Activated naive CD4-positive, alpha-beta T cell treated with anti-CD3 and anti-CD28 coated beads, Interleukin-2, amount 50 U/mL, for 24 hours (primary cell): ENCODE measurements around the gene CEP164.

ENCODE experiments used
- H3K27ac Mint-ChIP-seq: one replicate; pipeline ENCODE4 v1.8.0; 2021; ENCODE audit warnings: mild to moderate bottlenecking, mixed read lengths
- H3K27me3 Mint-ChIP-seq: one replicate; pipeline ENCODE4 v1.8.0; 2021; ENCODE audit warnings: mixed read lengths
- H3K36me3 Mint-ChIP-seq: one replicate; pipeline ENCODE4 v1.8.0; 2021; ENCODE audit warnings: mixed read lengths
- H3K4me1 Mint-ChIP-seq: one replicate; pipeline ENCODE4 v1.8.0; 2021; ENCODE audit warnings: mixed read lengths
- H3K4me3 Mint-ChIP-seq: one replicate; pipeline ENCODE4 v1.8.0; 2021; ENCODE audit warnings: mild to moderate bottlenecking, mixed read lengths
- H3K9me3 Mint-ChIP-seq: one replicate; pipeline ENCODE4 v1.8.0; 2021; ENCODE audit warnings: mixed read lengths

The CEP164 gene

DNA sequence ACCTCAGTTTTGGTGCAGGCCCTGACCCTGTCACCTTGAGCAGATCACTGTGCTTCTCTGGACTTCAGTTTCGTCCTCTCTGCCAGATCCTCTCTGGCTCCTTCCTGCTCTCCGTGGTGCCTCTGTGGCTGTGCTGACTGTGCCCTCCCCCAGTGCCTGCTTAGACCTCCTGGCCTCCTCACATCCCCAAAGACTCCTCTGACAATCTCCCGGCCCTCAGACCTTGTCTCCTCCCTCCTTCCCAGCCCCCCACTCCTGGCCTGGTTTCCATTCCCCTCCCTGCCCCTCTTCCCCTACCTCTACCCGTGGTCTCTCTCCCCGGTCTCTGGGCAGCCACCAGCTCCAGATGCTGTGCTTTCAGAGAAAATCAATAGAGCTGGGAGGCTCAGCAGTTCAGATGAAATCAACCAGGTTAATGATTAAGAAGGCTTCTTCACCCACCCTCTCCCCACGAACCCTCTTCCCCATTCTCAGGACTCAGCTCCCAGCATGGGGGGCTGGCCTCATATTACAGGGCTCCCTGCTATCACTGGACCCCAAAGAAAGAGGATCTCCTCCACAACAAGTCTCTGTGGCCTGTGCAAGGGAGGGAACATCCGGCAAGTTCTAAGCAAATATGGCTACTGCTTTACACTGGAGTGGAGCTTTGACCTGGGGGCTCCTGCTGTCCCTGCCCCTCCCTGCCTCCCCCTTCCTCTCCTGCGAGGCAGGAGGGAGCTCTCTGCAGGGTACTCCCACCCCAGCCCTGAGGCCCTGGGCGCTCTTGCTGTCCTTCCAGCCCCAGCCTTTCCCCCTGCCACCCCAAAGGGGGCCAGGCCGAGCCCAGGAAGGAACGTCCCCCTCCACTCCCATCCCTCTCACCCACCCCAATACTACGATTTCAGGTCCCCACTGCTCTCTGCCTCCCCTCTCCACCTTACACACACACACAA lies 28.0 kb upstream of the CEP164 start:
- no peaks in the 10 kb centered on the region for H3K9me3 Mint-ChIP-seq
- no peaks in the 10 kb centered on the region for H3K4me1 Mint-ChIP-seq
- no peaks in the 10 kb centered on the region for H3K36me3 Mint-ChIP-seq
- H3K27ac Mint-ChIP-seq: no peak overlapping the region
- no peaks in the 10 kb centered on the region for H3K27me3 Mint-ChIP-seq
- no peak overlapping the region for H3K4me3 Mint-ChIP-seq

DNA sequence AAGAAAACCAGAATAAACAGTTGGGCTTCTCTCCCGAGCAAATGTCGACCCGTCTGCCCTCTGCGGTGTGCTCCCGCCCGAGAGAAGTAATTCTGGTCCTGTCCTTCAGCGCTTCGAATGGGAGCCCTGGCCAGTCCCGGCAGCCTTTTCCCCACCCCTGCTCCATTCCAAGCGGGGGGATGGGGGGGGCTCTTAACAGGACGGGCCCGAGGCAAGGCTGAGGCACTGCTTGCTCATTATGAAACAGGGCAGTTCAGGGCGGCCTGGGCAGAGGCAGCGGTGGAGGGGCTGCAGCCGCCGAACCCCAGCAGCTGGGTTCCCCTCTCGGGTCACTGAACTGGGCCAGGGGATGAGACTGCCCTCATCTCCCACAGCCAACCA lies 27.4 kb upstream of the CEP164 start:
- Mint-ChIP-seq H3K9me3 (no peaks in the 10 kb centered on the region), H3K27ac (no peak overlapping the region), H3K36me3 (no peaks in the 10 kb centered on the region), H3K27me3 (no peaks in the 10 kb centered on the region), H3K4me1 (no peaks in the 10 kb centered on the region), H3K4me3 (no peak overlapping the region)

DNA sequence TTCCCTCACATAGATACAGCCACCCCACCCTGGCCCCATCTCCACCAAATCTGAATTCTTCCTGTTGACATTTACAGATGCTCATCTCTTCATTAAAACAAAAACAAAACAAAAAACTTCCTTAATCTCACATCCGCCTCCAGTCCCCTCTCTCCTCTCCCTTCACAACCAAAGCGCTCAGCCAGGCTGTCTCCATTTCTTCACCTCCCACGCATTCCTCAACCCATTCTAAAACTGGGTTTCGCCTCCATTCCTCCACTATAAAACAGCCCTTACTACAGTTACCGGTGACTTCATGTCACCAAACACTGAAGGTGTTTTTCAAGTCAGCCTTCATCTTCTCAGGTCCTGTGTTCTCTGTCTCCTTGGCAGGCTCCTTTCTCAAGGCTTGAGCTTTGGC lies 26.9 kb upstream of the CEP164 start:
- Mint-ChIP-seq H3K27me3 (no peaks in the 10 kb centered on the region), H3K4me3 (no peak overlapping the region), H3K4me1 (no peaks in the 10 kb centered on the region), H3K27ac (peak overlapping the region; percentile 48), H3K36me3 (no peaks in the 10 kb centered on the region), H3K9me3 (no peaks in the 10 kb centered on the region)

DNA sequence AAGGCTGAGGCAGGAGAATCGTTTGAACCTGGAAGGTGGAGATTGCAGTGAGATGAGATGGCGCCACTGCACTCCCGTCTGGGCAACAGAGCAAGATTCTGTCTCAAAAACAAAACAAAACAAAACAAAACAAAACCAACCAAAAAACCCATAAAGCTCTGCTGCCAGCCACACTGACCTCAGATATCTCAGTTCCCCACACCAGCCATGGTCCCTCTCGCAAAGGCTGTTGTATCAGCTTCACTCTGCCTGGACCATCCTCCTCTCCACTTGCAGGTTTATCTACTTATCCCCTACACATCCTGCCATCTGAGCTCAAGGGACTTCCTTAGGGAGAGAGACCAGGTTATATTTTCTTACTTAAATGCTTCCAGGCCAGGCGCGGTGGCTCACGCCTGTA lies 25.4 kb upstream of the CEP164 start:
- no peak overlapping the region for H3K27ac Mint-ChIP-seq
- H3K4me3 Mint-ChIP-seq: no peak overlapping the region
- no peaks in the 10 kb centered on the region for H3K9me3 Mint-ChIP-seq
- H3K36me3 Mint-ChIP-seq: no peaks in the 10 kb centered on the region
- no peaks in the 10 kb centered on the region for H3K27me3 Mint-ChIP-seq
- H3K4me1 Mint-ChIP-seq: no peaks in the 10 kb centered on the region

DNA sequence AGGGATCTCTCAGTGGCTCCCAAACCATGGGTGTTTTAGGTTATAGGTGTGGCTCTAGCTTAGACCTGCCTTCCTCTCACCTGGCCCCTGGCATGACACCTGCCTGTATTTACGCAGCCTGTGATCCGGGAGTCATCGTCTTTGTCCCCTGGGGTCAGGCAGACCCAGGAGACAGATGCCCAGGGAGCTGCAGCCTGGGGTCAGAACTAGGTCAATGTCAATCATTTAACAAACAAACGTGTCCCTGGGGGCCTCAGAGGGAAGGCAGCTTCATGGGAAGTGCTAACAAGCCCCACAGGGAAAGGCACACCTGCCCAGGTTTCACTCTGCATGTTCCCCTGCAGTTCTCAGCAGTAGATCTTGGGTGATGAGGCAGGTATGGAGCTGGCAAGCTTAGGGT lies 24.6 kb upstream of the CEP164 start:
- Mint-ChIP-seq H3K27me3 (no peaks in the 10 kb centered on the region), H3K27ac (no peak overlapping the region), H3K36me3 (no peaks in the 10 kb centered on the region), H3K9me3 (no peaks in the 10 kb centered on the region), H3K4me1 (no peaks in the 10 kb centered on the region), H3K4me3 (no peak overlapping the region)

DNA sequence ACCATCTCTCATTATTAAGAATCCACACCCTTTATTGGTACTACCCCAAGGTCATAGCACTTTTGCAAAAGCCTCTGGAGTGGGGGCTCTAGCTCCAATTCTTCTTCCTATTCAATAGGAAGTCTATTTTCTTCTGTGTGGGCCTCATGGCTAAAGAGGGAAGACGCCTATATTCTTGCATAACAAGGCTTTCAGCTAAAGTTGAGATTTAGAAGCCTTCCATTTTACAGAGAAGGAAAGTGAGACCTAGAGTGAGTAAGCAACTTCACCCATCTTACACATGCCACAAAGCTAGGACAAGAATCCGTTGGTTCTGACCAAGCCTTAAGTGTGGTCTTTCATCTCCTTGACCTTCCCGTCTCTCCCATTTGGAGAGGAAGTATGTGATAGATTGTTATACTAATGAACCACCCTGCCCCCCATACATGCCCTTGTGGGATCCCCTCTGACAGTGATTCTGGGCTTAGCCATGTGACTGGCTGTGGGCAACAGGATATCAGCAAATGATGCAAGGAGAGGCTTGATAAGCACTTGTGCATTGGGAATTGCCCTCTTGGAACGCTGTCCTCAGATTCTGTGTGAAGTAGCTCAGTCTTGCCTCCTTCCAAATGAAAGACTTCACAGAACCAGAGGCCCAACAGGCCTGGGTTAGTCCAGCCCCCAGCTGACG lies 23.9 kb upstream of the CEP164 start:
- H3K4me3 Mint-ChIP-seq: no peak overlapping the region
- no peak overlapping the region for H3K27ac Mint-ChIP-seq
- H3K27me3 Mint-ChIP-seq: no peaks in the 10 kb centered on the region
- H3K9me3 Mint-ChIP-seq: no peaks in the 10 kb centered on the region
- H3K36me3 Mint-ChIP-seq: no peaks in the 10 kb centered on the region
- H3K4me1 Mint-ChIP-seq: no peaks in the 10 kb centered on the region

DNA sequence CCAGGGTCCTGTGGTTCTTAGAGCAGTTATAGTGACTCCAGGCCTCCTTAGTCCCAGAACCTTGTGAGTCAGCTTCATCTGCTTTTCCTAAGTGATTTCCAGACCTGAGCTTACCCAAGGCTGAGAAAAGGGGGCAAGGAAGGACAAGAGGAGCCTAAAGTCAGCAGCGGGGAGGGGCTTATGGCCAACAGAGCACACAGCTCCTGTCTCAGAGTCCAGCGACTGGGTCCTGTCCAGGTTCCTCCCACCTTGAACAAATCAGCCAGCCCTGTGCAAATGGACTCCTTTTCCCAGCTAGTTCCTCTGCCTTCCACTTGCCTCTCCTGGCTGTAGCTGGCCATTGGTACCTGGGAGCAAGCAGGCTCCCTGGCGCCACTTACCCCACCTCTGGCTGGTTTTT lies 22.5 kb upstream of the CEP164 start:
- no peaks in the 10 kb centered on the region for H3K4me1 Mint-ChIP-seq
- no peaks in the 10 kb centered on the region for H3K9me3 Mint-ChIP-seq
- no peaks in the 10 kb centered on the region for H3K36me3 Mint-ChIP-seq
- peaks cover 3% of the 10 kb centered on the region for H3K27me3 Mint-ChIP-seq
- H3K27ac Mint-ChIP-seq: no peak overlapping the region
- H3K4me3 Mint-ChIP-seq: no peak overlapping the region

DNA sequence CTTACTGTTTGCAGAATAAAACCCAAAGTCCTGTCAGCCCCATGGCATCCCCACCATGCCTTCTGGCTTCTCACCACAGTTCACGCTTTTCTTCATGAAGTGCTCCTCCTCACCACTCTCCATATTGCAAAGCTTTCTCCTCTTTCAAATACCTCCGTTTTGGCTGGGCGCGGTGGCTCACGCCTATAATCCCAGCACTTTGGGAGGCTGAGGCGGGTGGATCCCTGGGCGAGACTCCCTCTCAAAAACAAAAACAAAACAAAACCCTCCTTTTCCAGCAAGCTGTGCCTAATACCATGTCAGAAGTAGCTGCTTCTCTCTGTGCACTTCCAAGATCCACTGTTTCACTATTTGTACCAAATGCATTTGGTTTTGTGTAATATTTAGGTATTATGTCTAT lies 18.3 kb upstream of the CEP164 start:
- no peaks in the 10 kb centered on the region for H3K4me1 Mint-ChIP-seq
- no peaks in the 10 kb centered on the region for H3K9me3 Mint-ChIP-seq
- no peaks in the 10 kb centered on the region for H3K36me3 Mint-ChIP-seq
- no peak overlapping the region for H3K27ac Mint-ChIP-seq
- H3K27me3 Mint-ChIP-seq: peaks cover 11% of the 10 kb centered on the region
- no peak overlapping the region for H3K4me3 Mint-ChIP-seq

DNA sequence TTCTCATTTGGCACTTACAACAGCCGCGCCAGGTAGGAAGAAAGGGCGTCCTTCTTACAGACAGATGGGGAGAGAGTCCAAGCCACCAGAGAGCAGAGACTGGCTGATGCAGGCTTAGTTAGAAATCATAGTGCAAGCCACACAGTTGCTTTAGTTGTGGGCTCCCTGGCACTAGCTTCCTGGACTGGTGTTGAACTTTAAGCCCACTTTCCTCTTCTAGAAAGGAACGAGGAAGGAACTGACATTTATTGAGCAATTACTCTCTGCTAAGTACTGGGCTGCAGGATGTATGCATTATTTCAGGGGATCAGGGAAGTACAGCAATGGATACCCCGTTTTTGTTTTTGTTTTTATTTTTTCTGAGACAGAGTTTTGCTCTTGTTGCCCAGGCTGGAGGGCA lies 14.6 kb upstream of the CEP164 start:
- no peak overlapping the region for H3K27ac Mint-ChIP-seq
- peaks cover 30% of the 10 kb centered on the region for H3K27me3 Mint-ChIP-seq
- H3K4me3 Mint-ChIP-seq: no peak overlapping the region
- no peaks in the 10 kb centered on the region for H3K9me3 Mint-ChIP-seq
- no peaks in the 10 kb centered on the region for H3K36me3 Mint-ChIP-seq
- H3K4me1 Mint-ChIP-seq: peaks cover 11% of the 10 kb centered on the region

DNA sequence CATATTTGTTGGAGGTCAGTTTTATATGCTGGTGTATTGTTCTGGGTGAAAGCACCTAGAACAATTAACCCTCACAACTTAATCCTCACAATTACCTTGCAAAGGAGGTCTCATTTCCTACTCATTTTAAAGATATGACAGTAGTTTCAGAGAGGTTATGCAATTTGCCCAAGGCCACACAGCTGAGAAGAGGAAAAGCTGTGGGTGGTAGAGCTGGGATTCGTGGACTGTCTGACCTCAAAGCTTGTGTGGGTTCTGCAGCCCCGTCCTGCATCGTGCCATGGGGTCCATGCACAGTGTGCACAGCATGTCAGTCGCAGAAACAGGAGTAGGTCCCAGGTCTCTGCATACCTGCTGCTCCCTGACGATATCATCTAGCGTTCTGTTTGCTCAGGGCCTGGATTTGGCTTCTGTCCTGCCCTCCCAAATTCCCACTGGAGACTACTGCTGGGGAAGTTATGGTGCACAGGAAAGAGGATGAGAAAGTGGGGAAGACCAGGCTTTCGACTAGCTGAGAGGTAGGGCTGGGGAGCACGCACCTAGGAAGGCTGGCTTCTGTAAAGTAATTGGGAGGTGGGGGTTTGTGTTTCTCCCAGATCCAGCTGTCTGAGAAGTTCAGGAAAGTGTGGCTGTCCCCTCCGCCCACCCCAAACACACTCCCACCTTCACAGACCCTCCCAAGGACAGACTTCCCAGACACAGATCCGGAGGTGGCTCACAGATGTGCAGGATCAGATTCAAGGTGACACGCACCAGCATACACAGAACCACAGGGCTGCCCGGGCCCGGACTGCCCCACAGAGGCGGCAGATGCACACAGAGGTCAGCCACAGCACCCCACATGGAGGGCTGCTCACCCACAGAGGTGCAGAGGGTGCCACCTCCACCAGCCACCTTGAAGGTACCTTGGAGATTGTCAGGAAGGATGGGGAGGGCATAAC lies 13.6 kb upstream of the CEP164 start:
- Mint-ChIP-seq H3K9me3 (no peaks in the 10 kb centered on the region), H3K36me3 (no peaks in the 10 kb centered on the region), H3K4me1 (peaks cover 11% of the 10 kb centered on the region), H3K4me3 (peak overlapping the region; percentile 30), H3K27ac (no peak overlapping the region), H3K27me3 (peaks cover 30% of the 10 kb centered on the region)

DNA sequence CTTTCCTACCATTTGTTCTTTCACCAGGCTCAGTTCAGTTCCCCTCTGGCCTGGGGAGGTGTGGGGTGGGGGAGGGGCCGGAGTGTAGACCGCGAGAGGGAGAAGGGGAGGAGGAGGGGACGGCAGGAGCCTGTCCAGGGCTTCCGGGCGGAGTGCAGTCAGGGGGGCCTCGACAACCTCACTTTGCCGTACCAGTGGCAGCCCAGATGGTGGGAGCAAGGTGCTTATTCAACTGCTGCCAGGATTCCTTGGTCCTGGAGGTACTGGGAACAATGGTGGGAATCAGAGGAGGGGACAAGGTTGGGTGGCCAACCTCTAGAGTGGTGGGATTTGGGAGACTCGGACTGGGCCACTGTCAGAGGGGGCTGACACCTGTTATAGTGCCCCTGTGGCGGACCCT lies 12.8 kb upstream of the CEP164 start:
- H3K9me3 Mint-ChIP-seq: no peaks in the 10 kb centered on the region
- H3K27me3 Mint-ChIP-seq: peaks cover 27% of the 10 kb centered on the region
- peaks cover 11% of the 10 kb centered on the region for H3K4me1 Mint-ChIP-seq
- no peak overlapping the region for H3K27ac Mint-ChIP-seq
- H3K36me3 Mint-ChIP-seq: no peaks in the 10 kb centered on the region
- peak overlapping the region; percentile 68 for H3K4me3 Mint-ChIP-seq

DNA sequence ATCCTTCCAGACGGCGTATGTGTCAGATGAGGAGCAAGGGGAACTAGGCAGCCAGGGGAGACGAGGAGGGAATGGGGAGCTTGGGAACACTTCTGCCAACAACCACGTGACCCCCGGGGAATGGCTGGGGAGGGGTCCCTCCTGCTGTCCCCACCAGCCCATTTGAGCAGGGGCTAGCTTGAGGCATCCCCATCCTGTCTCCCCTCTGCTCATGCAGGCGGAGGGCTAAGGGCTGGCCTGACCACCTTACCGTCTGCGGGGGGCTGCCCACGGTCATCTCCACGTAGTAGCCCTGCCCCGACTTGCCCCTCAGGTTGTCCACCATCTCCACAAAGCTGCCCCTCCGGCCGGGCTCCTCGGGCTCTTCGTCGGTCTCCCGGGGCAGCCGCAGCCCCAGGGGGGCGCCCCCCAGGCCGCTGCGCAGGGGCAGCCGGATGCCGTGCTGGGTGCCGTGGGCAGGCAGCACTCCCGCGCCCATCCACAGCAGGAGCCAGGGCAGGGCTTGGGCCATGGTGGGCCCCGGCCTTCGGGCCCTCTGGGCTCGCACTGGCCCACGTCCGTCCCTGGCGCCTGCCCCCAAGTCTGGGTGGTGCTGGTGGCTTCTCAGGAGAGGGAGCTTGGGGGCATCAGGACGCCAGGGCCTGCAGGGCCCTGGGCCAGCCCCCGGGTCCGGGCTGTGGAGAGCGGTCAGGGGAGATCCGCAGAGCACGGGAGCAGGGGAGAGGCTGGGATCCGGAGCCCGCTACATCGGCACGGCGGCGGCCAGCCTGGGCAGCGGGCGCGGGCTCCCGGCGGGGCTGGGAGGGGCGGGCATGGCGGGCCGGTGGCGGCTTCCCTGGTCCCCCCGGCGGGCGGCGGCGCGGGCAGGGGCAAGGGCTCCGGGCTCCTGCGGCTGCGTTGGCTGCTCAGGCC lies 12.1 kb upstream of the CEP164 start:
- no peaks in the 10 kb centered on the region for H3K36me3 Mint-ChIP-seq
- H3K4me3 Mint-ChIP-seq: peak overlapping the region; percentile 69
- H3K27ac Mint-ChIP-seq: no peak overlapping the region
- H3K9me3 Mint-ChIP-seq: no peaks in the 10 kb centered on the region
- peaks cover 11% of the 10 kb centered on the region for H3K4me1 Mint-ChIP-seq
- peaks cover 27% of the 10 kb centered on the region for H3K27me3 Mint-ChIP-seq

DNA sequence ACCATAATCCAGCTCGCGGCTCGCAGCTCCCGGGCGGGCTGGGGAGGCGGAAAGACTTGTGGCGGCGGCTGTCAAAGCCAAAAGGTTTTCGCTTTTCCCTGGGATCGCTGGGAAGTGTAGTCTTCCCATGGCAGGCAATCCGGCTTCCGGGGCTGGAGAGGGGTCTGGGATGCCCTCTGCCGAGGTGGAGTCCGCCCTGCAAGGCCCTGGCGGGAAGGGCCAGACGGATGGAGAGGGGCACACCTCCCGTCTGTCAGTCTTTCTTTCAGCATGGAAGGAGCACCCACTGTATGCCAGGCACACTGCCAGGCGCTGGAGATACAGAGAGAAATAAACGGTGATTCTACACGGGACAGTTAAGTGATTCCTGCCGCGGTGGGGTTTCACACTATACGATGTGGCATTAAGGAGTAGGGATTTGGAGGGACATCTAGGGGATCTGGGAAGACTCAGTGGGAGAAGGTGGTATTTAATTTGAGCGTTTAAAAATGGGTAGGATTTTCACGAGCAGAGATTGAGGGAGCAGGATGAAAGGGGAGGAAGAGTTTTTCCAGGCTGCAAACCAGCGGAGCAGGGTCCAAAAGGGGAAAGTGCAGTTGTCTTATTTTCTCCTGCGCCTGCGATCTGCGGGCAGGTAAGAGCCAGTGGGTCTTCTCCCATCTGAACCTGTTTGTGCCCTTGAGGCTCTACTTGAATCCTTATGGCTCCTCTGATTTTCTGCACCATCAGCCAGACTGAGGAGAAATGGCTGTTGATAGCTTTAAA lies 11.3 kb upstream of the CEP164 start, which contains the start of gene BACE1:
Gene BACE1, minus strand, starts transcription at position 60 of the 765 bp plus-strand sequence. CDS start 461 bp downstream, outside the sequence.
- Mint-ChIP-seq H3K4me3 (peak within 1 kb of the TSS; percentile 69), H3K36me3 (no peaks in the 10 kb centered on the region), H3K27me3 (peaks cover 27% of the 10 kb centered on the region), H3K4me1 (peaks cover 11% of the 10 kb centered on the region), H3K27ac (no peak within 1 kb of the TSS), H3K9me3 (no peaks in the 10 kb centered on the region)

DNA sequence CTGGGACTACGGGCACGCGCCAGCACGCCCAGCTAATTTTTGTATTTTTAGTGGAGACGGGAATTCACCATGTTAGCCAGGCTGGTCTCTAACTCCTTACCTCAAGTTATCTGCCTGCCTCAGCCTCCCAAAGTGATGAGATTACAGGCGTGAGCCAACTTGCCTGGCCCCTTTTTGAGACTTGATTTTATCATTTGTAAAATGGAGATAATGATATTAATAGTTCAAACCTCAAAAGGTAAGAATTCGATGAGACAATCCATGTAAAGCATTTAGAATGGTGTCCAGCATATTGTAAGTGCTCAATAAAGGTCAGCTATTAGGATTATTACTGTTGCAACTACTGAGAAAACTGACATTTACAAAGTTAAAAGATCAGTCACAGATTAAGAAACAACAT lies 8.9 kb upstream of the CEP164 start:
- Mint-ChIP-seq H3K4me1 (peaks cover 11% of the 10 kb centered on the region), H3K27ac (no peak overlapping the region), H3K9me3 (no peaks in the 10 kb centered on the region), H3K27me3 (peaks cover 23% of the 10 kb centered on the region), H3K4me3 (no peak overlapping the region), H3K36me3 (no peaks in the 10 kb centered on the region)
